Measurements from ENCODE around the gene ANXA2. TPM values are rescaled to one million over a fixed set of nuclear protein-coding genes. Genes with fewer than 3 reads are reported as not detected.

Gene ANXA2
- total and polyA plus RNA-seq, 4 donors = 62.7 to 138 (median 107) TPM

DNA sequence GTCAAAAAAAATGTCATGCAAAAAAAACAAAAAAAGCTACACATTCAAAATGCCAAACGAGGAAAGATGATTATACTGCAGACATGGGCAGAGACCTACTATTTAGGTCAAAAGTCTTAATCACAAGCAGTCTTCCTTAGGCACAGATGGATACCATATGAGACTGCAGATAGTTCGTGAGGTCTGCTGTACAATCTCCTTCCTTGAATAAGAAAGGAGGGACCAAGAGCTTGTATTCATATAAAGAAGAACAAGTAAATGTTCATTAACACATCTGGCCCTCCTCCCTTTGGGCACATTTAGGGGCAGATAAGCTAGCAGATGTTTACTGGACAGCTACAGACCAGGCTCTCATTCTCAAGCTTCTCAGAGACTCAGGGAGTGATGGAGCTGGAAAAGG, 45.3 kb downstream of the ANXA2 start:
- H3K9ac ChIP-seq (ENCODE audit: low read depth in 1 of 2, low read length in 2 of 2) = no peak overlapping the region
- peaks cover 18 to 58% (median 38%) of the 10 kb centered on the region in 4 donors for H3K36me3 ChIP-seq (ENCODE audit: control insufficient read depth in 4 of 4, insufficient read depth in 3 of 4, low read depth in 1 of 4, low read length in 3 of 4)
- H3K27ac ChIP-seq (ENCODE audit: low read depth in 1 of 2, low read length in 2 of 2) = no peak overlapping the region
- TF ChIP-seq NR2F2 (IDR thresholded peaks at IDR 0.05) (no peak), YY1 (IDR thresholded peaks at IDR 0.05) (no peak), RXRA (IDR thresholded peaks at IDR 0.05) (no peak), FOXA2 (IDR thresholded peaks at IDR 0.05) (no peak), RAD21 (IDR thresholded peaks at IDR 0.05) (no peak), EGR1 (IDR thresholded peaks at IDR 0.05; ENCODE audit: low read depth in 2 of 2) (no peak), FOXA1 (IDR thresholded peaks at IDR 0.05) (no peak), HNF4G (IDR thresholded peaks at IDR 0.05) (no peak), GABPA (IDR thresholded peaks at IDR 0.05 in 1 of 2, conservative IDR thresholded peaks at IDR 0.05 in 1 of 2) (no peak), HNF4A (conservative IDR thresholded peaks at IDR 0.05) (no peak)
- TF ChIP-seq, protein P1, sequence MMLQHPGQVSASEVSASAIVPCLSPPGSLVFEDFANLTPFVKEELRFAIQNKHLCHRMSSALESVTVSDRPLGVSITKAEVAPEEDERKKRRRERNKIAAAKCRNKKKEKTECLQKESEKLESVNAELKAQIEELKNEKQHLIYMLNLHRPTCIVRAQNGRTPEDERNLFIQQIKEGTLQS (IDR thresholded peaks at IDR 0.05) = no peak
- TF ChIP-seq, protein P2, sequence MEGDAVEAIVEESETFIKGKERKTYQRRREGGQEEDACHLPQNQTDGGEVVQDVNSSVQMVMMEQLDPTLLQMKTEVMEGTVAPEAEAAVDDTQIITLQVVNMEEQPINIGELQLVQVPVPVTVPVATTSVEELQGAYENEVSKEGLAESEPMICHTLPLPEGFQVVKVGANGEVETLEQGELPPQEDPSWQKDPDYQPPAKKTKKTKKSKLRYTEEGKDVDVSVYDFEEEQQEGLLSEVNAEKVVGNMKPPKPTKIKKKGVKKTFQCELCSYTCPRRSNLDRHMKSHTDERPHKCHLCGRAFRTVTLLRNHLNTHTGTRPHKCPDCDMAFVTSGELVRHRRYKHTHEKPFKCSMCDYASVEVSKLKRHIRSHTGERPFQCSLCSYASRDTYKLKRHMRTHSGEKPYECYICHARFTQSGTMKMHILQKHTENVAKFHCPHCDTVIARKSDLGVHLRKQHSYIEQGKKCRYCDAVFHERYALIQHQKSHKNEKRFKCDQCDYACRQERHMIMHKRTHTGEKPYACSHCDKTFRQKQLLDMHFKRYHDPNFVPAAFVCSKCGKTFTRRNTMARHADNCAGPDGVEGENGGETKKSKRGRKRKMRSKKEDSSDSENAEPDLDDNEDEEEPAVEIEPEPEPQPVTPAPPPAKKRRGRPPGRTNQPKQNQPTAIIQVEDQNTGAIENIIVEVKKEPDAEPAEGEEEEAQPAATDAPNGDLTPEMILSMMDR (IDR thresholded peaks at IDR 0.05; ENCODE audit: low read depth, low read length, missing input control) = no peak
- TF ChIP-seq, protein P3, sequence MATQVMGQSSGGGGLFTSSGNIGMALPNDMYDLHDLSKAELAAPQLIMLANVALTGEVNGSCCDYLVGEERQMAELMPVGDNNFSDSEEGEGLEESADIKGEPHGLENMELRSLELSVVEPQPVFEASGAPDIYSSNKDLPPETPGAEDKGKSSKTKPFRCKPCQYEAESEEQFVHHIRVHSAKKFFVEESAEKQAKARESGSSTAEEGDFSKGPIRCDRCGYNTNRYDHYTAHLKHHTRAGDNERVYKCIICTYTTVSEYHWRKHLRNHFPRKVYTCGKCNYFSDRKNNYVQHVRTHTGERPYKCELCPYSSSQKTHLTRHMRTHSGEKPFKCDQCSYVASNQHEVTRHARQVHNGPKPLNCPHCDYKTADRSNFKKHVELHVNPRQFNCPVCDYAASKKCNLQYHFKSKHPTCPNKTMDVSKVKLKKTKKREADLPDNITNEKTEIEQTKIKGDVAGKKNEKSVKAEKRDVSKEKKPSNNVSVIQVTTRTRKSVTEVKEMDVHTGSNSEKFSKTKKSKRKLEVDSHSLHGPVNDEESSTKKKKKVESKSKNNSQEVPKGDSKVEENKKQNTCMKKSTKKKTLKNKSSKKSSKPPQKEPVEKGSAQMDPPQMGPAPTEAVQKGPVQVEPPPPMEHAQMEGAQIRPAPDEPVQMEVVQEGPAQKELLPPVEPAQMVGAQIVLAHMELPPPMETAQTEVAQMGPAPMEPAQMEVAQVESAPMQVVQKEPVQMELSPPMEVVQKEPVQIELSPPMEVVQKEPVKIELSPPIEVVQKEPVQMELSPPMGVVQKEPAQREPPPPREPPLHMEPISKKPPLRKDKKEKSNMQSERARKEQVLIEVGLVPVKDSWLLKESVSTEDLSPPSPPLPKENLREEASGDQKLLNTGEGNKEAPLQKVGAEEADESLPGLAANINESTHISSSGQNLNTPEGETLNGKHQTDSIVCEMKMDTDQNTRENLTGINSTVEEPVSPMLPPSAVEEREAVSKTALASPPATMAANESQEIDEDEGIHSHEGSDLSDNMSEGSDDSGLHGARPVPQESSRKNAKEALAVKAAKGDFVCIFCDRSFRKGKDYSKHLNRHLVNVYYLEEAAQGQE (IDR thresholded peaks at IDR 0.05) = no peak
- no peaks in the 10 kb centered on the region for H3K27me3 ChIP-seq (ENCODE audit: control insufficient read depth in 4 of 4, insufficient read depth in 4 of 4, low read length in 3 of 4)
- no peaks in the 10 kb centered on the region for H3K9me3 ChIP-seq (ENCODE audit: control insufficient read depth in 4 of 4, low read length in 3 of 4)
- H3K4me1 ChIP-seq (ENCODE audit: control insufficient read depth in 4 of 4, insufficient read depth in 4 of 4, low read length in 3 of 4) = no peaks in the 10 kb centered on the region
- WGBS = 92% methylated on average over 2 of the region's 2 CpGs
- H3K4me3 ChIP-seq (ENCODE audit: low read depth in 1 of 3, low read length in 3 of 3) = no peak overlapping the region
- no peak for DNase-seq (ENCODE audit: low spot score)

DNA sequence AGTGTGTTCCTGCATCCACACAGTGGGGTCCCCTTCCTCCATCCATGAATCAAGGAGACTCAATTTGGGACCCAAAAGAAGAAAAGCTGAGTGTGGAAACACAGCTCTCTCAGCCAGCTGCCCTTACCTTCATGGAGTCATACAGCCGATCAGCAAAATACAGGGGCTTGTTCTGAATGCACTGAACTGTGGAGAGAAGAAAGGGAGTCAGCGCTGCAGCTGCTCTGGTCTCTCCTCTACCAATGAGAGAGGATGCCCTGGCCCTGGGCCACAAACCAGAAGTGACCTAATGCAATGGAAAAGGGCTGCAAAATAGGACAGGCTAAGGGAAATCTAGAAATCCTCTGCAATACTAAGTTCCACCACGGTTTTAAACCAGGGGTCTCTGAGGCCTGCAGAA, 46.7 kb downstream of the ANXA2 start:
- H3K4me1 ChIP-seq (ENCODE audit: control insufficient read depth in 4 of 4, insufficient read depth in 4 of 4, low read length in 3 of 4) = no peaks in the 10 kb centered on the region
- H3K27ac ChIP-seq (ENCODE audit: low read depth in 1 of 2, low read length in 2 of 2) = no peak overlapping the region
- H3K9ac ChIP-seq (ENCODE audit: low read depth in 1 of 2, low read length in 2 of 2) = no peak overlapping the region
- peaks cover 18 to 67% (median 42%) of the 10 kb centered on the region in 4 donors for H3K36me3 ChIP-seq (ENCODE audit: control insufficient read depth in 4 of 4, insufficient read depth in 3 of 4, low read depth in 1 of 4, low read length in 3 of 4)
- DNase-seq (ENCODE audit: low spot score) = no peak
- no peaks in the 10 kb centered on the region for H3K27me3 ChIP-seq (ENCODE audit: control insufficient read depth in 4 of 4, insufficient read depth in 4 of 4, low read length in 3 of 4)
- no peak overlapping the region for H3K4me3 ChIP-seq (ENCODE audit: low read depth in 1 of 3, low read length in 3 of 3)
- no peaks in the 10 kb centered on the region for H3K9me3 ChIP-seq (ENCODE audit: control insufficient read depth in 4 of 4, low read length in 3 of 4)
- WGBS = 94% methylated on average over 3 of the region's 3 CpGs
- TF ChIP-seq NR2F2 (IDR thresholded peaks at IDR 0.05) (no peak), HNF4A (conservative IDR thresholded peaks at IDR 0.05) (no peak)

DNA sequence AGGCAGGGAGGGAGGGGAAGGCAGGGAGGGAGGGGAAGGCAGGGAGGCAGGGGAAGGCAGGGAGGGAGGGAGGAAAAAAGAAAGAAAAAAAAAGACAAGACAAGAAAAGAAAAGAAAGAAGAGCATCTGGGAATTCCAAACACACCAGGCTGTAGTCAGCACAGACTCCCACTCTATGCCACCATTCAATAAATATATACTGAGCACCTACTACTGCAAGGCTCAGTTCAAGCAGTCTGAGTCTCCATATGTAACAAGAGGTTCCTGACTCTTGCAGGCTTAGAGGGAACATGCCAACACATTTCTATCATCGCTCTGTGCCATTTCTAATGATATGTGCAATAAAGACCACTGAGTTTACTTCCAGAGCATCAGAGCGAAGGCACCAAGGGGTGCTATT, 47.7 kb downstream of the ANXA2 start:
- TF ChIP-seq, protein P2 (IDR thresholded peaks at IDR 0.05; ENCODE audit: low read depth, low read length, missing input control) = no peak
- TF ChIP-seq FOXA1 (IDR thresholded peaks at IDR 0.05) = no peak
- no peak for TF ChIP-seq HNF4A (conservative IDR thresholded peaks at IDR 0.05)
- Histone ChIP-seq H3K4me3 (ENCODE audit: low read depth in 1 of 3, low read length in 3 of 3) (no peak overlapping the region), H3K9ac (ENCODE audit: low read depth in 1 of 2, low read length in 2 of 2) (no peak overlapping the region), H3K4me1 (ENCODE audit: control insufficient read depth in 4 of 4, insufficient read depth in 4 of 4, low read length in 3 of 4) (no peaks in the 10 kb centered on the region), H3K9me3 (ENCODE audit: control insufficient read depth in 4 of 4, low read length in 3 of 4) (no peaks in the 10 kb centered on the region), H3K27ac (ENCODE audit: low read depth in 1 of 2, low read length in 2 of 2) (no peak overlapping the region), H3K36me3 (ENCODE audit: control insufficient read depth in 4 of 4, insufficient read depth in 3 of 4, low read depth in 1 of 4, low read length in 3 of 4) (peaks cover 17 to 58% (median 43%) of the 10 kb centered on the region in 4 donors), H3K27me3 (ENCODE audit: control insufficient read depth in 4 of 4, insufficient read depth in 4 of 4, low read length in 3 of 4) (no peaks in the 10 kb centered on the region)
- DNase-seq (ENCODE audit: low spot score) = no peak
- WGBS = 98% methylated on average over 2 of the region's 2 CpGs

Measured in liver (tissue), 9 donors.